ENCODE measurements around the gene SLC66A3.
"Not testable (repeated sequence)": the region's sequence is repeated elsewhere in the genome, so short reads cannot be mapped to it uniquely, and the experiment has no call there.

Gene SLC66A3

GRCh38 chr2:11163439-11164317 lies 8.4 kb downstream of the SLC66A3 start:
- DNase-seq (ENCODE audit: extremely low spot score), result no peak
- ChIA-PET POLR2A (no interaction called here), CTCF (interaction anchor here (0.8 to 2.8 kb wide), 4 partner anchors 12 to 131 kb away, joined by 3 to 10 read pairs (median 3); a partner anchor contains a TSS)
- TF ChIP-seq CTCF (IDR thresholded peaks at IDR 0.05; ENCODE audit: control extremely low read depth, extremely low read depth, low read depth, missing control alignments), result no peak

GRCh38 chr2:11165046-11165445 lies 9.8 kb downstream of the SLC66A3 start:
- POLR2A ChIA-PET; DNase-seq (ENCODE audit: extremely low spot score); CTCF ChIA-PET: not testable (repeated sequence)

- ChIA-PET CTCF (no interaction called here), POLR2A (no interaction called here)
- no peak for TF ChIP-seq CTCF (IDR thresholded peaks at IDR 0.05; ENCODE audit: control extremely low read depth, extremely low read depth, low read depth, missing control alignments)
Observed at GRCh38 chr2:11166476-11166875, 11.2 kb downstream of the SLC66A3 start.

DNA sequence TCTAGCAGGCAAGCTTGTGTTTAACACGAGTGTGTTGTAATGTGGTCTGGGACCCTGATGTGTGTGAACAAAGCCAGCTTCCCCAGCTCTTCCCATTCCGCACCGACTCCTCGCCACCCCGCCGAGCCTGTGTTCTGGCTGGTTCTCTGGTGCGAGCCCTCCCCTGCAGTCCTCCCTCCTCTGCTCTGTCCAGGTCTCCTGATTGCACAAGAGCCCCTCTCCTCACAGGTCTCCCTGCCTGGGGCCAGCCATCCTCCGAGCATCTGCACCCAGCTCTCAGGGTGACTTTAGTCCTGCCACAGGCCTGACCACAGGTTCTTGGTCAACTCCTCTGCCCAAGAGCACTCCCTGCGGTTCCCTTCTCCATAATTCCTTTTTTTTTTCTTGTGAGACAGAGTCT lies 13.2 kb downstream of the SLC66A3 start:
- no peak for DNase-seq (ENCODE audit: extremely low spot score)
- POLR2A ChIA-PET, result no interaction called here
- TF ChIP-seq CTCF (IDR thresholded peaks at IDR 0.05; ENCODE audit: control extremely low read depth, extremely low read depth, low read depth, missing control alignments), result no peak
- CTCF ChIA-PET, result interaction anchor here (0.9 to 1.0 kb wide), 3 partner anchors 35 to 243 kb away, joined by 3 read pairs; a partner anchor contains a TSS

More at GRCh38 chr2:11166476-11166875, 11.2 kb downstream of the SLC66A3 start:
- no peak for DNase-seq (ENCODE audit: extremely low spot score)

GRCh38 chr2:11169333-11169732 lies 14.1 kb downstream of the SLC66A3 start:
- DNase-seq (ENCODE audit: extremely low spot score), result no peak
- ChIA-PET POLR2A (no interaction called here), CTCF (interaction anchor here (0.7 kb wide), 1 partner anchor 23 kb away, joined by 3 read pairs; no protein-coding TSS in a partner anchor)
- TF ChIP-seq CTCF (IDR thresholded peaks at IDR 0.05; ENCODE audit: control extremely low read depth, extremely low read depth, low read depth, missing control alignments), result no peak

GRCh38 chr2:11174222-11174621 lies 19.0 kb downstream of the SLC66A3 start:
- DNase-seq (ENCODE audit: extremely low spot score), result no peak
- ChIA-PET POLR2A (interaction anchor here (0.6 kb wide), 1 partner anchor 158 kb away, joined by 9 read pairs; no protein-coding TSS in a partner anchor), CTCF (interaction anchor here (0.7 kb wide), 1 partner anchor 17 kb away, joined by 4 read pairs; no protein-coding TSS in a partner anchor)
- no peak for TF ChIP-seq CTCF (IDR thresholded peaks at IDR 0.05; ENCODE audit: control extremely low read depth, extremely low read depth, low read depth, missing control alignments)

DNA sequence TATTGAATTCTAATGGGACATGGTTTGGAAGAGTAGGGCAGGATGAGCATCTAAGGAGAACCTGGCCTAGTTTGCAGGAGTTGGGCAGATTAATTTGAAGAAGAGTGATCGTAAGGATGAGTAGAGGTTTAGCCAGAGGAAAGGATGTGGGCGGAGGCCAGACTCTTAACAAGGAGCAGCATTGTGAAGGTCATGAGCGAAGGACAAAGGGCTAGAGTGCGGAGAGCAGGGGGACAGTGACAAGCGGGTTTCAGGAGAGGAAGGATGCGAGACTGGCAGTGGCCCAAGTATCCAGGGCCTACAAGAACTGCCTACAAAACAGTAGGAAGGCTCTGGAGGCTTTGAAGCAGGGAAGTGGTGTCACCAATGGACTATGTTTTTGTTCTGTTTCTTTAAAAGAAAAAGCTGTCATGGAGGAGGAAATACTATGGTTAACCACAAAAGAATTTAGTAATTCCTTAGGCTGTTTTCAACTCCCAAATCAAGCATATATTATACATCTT lies 20.1 kb downstream of the SLC66A3 start:
- no peak for TF ChIP-seq CTCF (IDR thresholded peaks at IDR 0.05; ENCODE audit: control extremely low read depth, extremely low read depth, low read depth, missing control alignments)
- CTCF ChIA-PET, result interaction anchor here (0.7 to 1.1 kb wide), 4 partner anchors 10 to 242 kb away, joined by 3 read pairs; a partner anchor contains a TSS
- POLR2A ChIA-PET, result no interaction called here
- DNase-seq (ENCODE audit: extremely low spot score), result no peak

Measured in GM10248 (cell line).